ENCODE results near the gene RPS15.

GRCh38 chr19:1421218-1421957 lies 16.8 kb upstream of the RPS15 start:
- no peak for TF ChIP-seq CTCF (IDR thresholded peaks at IDR 0.05)
- no peak for TF ChIP-seq POLR2A (IDR thresholded peaks at IDR 0.05)

Measured in body of pancreas (tissue), 4 donors.